ENCODE data around the gene MCRS1.
"Not testable (repeated sequence)": the region's sequence is repeated elsewhere in the genome, so short reads cannot be mapped to it uniquely, and the experiment has no call there.

The MCRS1 gene, protein sequence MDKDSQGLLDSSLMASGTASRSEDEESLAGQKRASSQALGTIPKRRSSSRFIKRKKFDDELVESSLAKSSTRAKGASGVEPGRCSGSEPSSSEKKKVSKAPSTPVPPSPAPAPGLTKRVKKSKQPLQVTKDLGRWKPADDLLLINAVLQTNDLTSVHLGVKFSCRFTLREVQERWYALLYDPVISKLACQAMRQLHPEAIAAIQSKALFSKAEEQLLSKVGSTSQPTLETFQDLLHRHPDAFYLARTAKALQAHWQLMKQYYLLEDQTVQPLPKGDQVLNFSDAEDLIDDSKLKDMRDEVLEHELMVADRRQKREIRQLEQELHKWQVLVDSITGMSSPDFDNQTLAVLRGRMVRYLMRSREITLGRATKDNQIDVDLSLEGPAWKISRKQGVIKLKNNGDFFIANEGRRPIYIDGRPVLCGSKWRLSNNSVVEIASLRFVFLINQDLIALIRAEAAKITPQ

GRCh38 chr12:49567611-49568441 lies at the start of gene MCRS1:
Gene MCRS1 (minus strand): TSS chr12:49568142. CDS start chr12:49566731, 1,411 bp downstream.
- peak within 1 kb of the TSS; percentile 97 for H3K4me3 Mint-ChIP-seq
- peaks cover 54% of the 10 kb centered on the region for H3K4me1 Mint-ChIP-seq (ENCODE audit: low read depth)
- peaks cover 61% of the 10 kb centered on the region for H3K36me3 Mint-ChIP-seq (ENCODE audit: low read depth)
- peak; percentile 93 for DNase-seq
- peak within 1 kb of the TSS; percentile 99 for H3K27ac Mint-ChIP-seq
- H3K27me3 Mint-ChIP-seq = no peaks in the 10 kb centered on the region
- no peaks in the 10 kb centered on the region for H3K9me3 Mint-ChIP-seq

DNA sequence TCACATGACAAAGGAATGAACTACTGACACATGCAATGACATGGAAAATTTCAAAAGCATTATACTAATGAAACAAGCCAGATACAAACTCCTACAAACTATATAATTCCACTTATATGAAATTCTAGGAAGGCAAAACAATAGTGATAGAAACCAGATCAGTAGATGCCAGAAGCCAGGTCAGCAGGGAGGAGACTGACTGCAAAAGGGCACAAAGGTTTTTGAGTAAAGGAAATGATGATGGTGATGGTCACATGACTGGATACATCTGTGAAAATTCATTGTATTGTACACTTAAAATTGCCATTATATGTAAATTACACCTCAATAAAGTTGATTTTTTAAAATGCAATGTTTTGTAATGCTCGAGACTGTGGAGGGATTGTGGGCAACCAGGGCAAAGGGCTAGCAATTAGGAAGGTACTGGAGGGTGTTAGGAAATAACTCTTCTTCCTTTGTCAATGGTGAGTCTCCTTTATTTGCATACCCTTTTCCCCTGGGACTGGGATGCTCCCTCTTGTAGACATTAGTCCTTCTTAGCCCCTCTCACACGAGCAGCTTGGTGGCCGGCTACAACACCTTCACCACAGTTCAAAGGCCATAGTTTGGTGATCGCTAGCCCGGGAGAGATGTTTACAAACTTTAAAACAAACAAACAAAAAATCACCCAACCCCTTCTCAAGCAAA lies 48.7 kb upstream of the MCRS1 start:
- peaks cover 16% of the 10 kb centered on the region for H3K27me3 Mint-ChIP-seq
- H3K4me1 Mint-ChIP-seq (ENCODE audit: low read depth) = peaks cover 18% of the 10 kb centered on the region
- no peaks in the 10 kb centered on the region for H3K9me3 Mint-ChIP-seq
- DNase-seq = no peak
- H3K36me3 Mint-ChIP-seq (ENCODE audit: low read depth) = no peaks in the 10 kb centered on the region
- no peak overlapping the region for H3K4me3 Mint-ChIP-seq
- H3K27ac Mint-ChIP-seq = no peak overlapping the region

- Mint-ChIP-seq H3K9me3 (no peaks in the 10 kb centered on the region), H3K4me1 (ENCODE audit: low read depth) (peaks cover 10% of the 10 kb centered on the region), H3K27ac (no peak overlapping the region), H3K4me3 (no peak overlapping the region), H3K36me3 (ENCODE audit: low read depth) (no peaks in the 10 kb centered on the region), H3K27me3 (peaks cover 16% of the 10 kb centered on the region)
- DNase-seq = no peak
Measured at GRCh38 chr12:49615725-49616124, 47.8 kb upstream of the MCRS1 start.

- H3K4me1 Mint-ChIP-seq (ENCODE audit: low read depth) = peaks cover 9% of the 10 kb centered on the region
- H3K27ac Mint-ChIP-seq = no peak overlapping the region
- H3K36me3 Mint-ChIP-seq (ENCODE audit: low read depth) = no peaks in the 10 kb centered on the region
- no peak for DNase-seq
- H3K4me3 Mint-ChIP-seq = no peak overlapping the region
- peaks cover 3% of the 10 kb centered on the region for H3K9me3 Mint-ChIP-seq
- H3K27me3 Mint-ChIP-seq = peaks cover 18% of the 10 kb centered on the region
Measured at GRCh38 chr12:49612210-49612609, 44.3 kb upstream of the MCRS1 start.

GRCh38 chr12:49610785-49611184 lies 42.8 kb upstream of the MCRS1 start:
- H3K27me3 Mint-ChIP-seq = peaks cover 18% of the 10 kb centered on the region
- H3K4me3 Mint-ChIP-seq; H3K36me3 Mint-ChIP-seq (ENCODE audit: low read depth); DNase-seq; H3K27ac Mint-ChIP-seq; H3K9me3 Mint-ChIP-seq; H3K4me1 Mint-ChIP-seq (ENCODE audit: low read depth): not testable (repeated sequence)

- Mint-ChIP-seq H3K36me3 (ENCODE audit: low read depth) (no peaks in the 10 kb centered on the region), H3K4me1 (ENCODE audit: low read depth) (peaks cover 2% of the 10 kb centered on the region), H3K27ac (no peak overlapping the region), H3K4me3 (no peak overlapping the region), H3K9me3 (peaks cover 3% of the 10 kb centered on the region), H3K27me3 (peaks cover 18% of the 10 kb centered on the region)
- DNase-seq = no peak
Measured at GRCh38 chr12:49609875-49610154, 41.9 kb upstream of the MCRS1 start.

- Mint-ChIP-seq H3K4me1 (ENCODE audit: low read depth) (peaks cover 2% of the 10 kb centered on the region), H3K27me3 (peaks cover 15% of the 10 kb centered on the region), H3K27ac (no peak overlapping the region), H3K9me3 (peaks cover 3% of the 10 kb centered on the region), H3K36me3 (ENCODE audit: low read depth) (no peaks in the 10 kb centered on the region), H3K4me3 (no peak overlapping the region)
- DNase-seq = no peak
Measured at GRCh38 chr12:49609059-49609874, 41.3 kb upstream of the MCRS1 start.

DNA sequence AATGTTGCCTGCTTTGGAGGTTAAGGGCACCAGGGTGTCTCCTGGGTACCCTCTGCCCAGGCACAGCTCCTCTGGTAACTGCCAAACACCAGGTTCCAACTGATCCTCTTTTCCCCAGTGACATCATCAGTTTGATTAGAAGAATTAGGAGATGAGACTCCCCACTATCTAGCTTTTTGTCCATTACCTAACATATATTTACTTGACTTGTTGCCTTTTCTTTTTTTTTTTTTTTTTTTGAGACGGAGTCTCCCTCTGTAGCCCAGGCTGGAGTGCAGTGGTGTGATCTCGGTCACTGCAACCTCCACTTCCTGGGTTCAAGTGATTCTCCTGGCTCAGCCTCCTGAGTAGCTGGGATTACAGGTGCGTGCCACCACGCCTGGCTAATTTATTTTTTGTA lies 37.6 kb upstream of the MCRS1 start, which contains the start of gene FAM186B:
Gene FAM186B (minus strand): TSS at position 101 of the 400 bp plus-strand sequence. CDS start 162 bp downstream, outside the sequence.
- H3K4me3 Mint-ChIP-seq; DNase-seq; H3K9me3 Mint-ChIP-seq; H3K36me3 Mint-ChIP-seq (ENCODE audit: low read depth); H3K27ac Mint-ChIP-seq; H3K27me3 Mint-ChIP-seq; H3K4me1 Mint-ChIP-seq (ENCODE audit: low read depth): not testable (repeated sequence)

DNA sequence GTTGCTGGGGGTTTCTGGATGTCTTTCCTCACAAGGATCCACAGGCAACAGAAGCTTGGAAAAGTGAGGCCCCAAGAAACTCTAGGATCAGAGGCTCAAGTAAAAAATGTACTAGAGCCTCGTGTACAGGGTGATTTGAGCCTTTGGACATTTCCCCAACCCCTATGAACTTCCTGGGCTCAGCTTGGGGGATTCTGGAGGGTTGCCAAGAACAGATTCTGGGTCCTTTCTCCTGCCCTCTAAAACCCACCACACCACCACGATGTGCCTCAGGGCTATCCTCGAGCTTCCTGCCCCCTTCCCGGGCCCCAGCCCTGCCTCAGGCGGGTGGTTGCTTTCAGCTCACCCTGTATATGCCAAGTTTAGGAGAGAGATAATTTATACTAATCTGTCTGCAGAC lies 36.9 kb upstream of the MCRS1 start:
- Mint-ChIP-seq H3K4me3 (no peak overlapping the region), H3K27me3 (peaks cover 5% of the 10 kb centered on the region), H3K36me3 (ENCODE audit: low read depth) (no peaks in the 10 kb centered on the region), H3K27ac (no peak overlapping the region), H3K4me1 (ENCODE audit: low read depth) (no peaks in the 10 kb centered on the region), H3K9me3 (no peaks in the 10 kb centered on the region)
- no peak for DNase-seq

GRCh38 chr12:49603721-49604120 lies 35.8 kb upstream of the MCRS1 start:
- Mint-ChIP-seq H3K4me1 (ENCODE audit: low read depth) (no peaks in the 10 kb centered on the region), H3K36me3 (ENCODE audit: low read depth) (no peaks in the 10 kb centered on the region), H3K9me3 (no peaks in the 10 kb centered on the region), H3K27ac (no peak overlapping the region), H3K4me3 (no peak overlapping the region), H3K27me3 (peaks cover 3% of the 10 kb centered on the region)
- DNase-seq = no peak

DNA sequence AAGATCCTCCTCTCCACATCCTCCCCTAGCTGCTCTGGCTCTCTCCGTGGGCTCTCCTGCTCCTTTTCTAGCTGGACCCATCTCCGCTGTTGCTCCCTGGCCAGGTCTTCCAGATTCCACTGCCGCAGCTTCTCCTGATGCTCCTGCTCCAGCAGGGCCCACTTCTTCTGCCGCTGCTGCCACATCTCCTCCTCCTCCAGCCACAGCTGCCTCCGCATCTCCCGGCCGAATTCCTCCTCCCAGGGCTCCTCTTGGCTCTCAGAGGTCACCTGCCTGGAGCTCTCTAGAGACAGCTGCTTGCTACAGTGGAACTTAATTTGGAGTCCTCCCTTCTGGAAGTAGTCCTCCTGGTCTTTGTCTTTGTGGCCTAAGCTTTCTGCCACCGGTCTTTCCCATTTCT lies 32.0 kb upstream of the MCRS1 start:
- H3K9me3 Mint-ChIP-seq = no peaks in the 10 kb centered on the region
- no peak for DNase-seq
- H3K27ac Mint-ChIP-seq = no peak overlapping the region
- H3K4me1 Mint-ChIP-seq (ENCODE audit: low read depth) = no peaks in the 10 kb centered on the region
- H3K36me3 Mint-ChIP-seq (ENCODE audit: low read depth) = no peaks in the 10 kb centered on the region
- H3K4me3 Mint-ChIP-seq = no peak overlapping the region
- no peaks in the 10 kb centered on the region for H3K27me3 Mint-ChIP-seq

DNA sequence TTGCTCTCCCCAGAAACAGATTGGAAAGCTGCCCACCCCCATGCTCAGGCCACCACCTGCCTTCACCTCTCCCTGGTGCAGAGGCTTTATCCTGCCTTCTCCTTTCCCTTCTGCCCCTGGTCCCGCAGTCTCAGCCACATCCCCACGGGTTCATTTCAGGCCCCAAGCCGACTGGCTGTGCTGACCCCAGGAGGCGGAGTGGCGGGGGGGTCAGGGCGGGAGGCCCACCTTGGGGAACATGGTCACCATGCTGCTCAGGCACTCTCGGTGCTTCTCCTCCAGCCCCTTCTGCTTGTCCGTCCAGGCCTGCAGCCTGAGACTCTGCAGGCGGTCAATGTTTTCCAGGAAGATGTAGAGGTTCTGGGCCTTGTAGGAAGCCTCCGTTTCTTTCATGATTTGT lies 30.6 kb upstream of the MCRS1 start:
- no peaks in the 10 kb centered on the region for H3K36me3 Mint-ChIP-seq (ENCODE audit: low read depth)
- no peak for DNase-seq
- H3K9me3 Mint-ChIP-seq = no peaks in the 10 kb centered on the region
- H3K27ac Mint-ChIP-seq = no peak overlapping the region
- no peaks in the 10 kb centered on the region for H3K4me1 Mint-ChIP-seq (ENCODE audit: low read depth)
- H3K27me3 Mint-ChIP-seq = no peaks in the 10 kb centered on the region
- H3K4me3 Mint-ChIP-seq = no peak overlapping the region

- Mint-ChIP-seq H3K4me1 (ENCODE audit: low read depth) (no peaks in the 10 kb centered on the region), H3K4me3 (no peak overlapping the region), H3K36me3 (ENCODE audit: low read depth) (peaks cover 51% of the 10 kb centered on the region), H3K27ac (no peak overlapping the region), H3K27me3 (no peaks in the 10 kb centered on the region), H3K9me3 (peaks cover 3% of the 10 kb centered on the region)
- DNase-seq = no peak
Measured at GRCh38 chr12:49588721-49589516, 21.0 kb upstream of the MCRS1 start.
